ENCODE results near the gene SYTL1. TPM values are rescaled to one million over a fixed set of nuclear protein-coding genes. Genes with fewer than 3 reads are reported as not detected.

Gene SYTL1
- total RNA-seq, 1 donor from 2014 or later = 56.2 TPM

- H3K4me1 ChIP-seq = peaks cover 38% of the 10 kb centered on the region
- no peak overlapping the region for H3K4me3 ChIP-seq
- no peak for DNase-seq (ENCODE audit: extremely low spot score in 2 of 2)
- intact Hi-C loops (cut with DNase I) = no loop called here
- TF ChIP-seq CTCF (IDR thresholded peaks at IDR 0.05) = no peak
- no peak for TF ChIP-seq POLR2A (IDR thresholded peaks at IDR 0.05)
- TF ChIP-seq POLR2AphosphoS5 (IDR thresholded peaks at IDR 0.05; ENCODE audit: insufficient read depth in 1 of 2, low read depth in 1 of 2) = no peak
- peaks cover 0 to 50% of the 10 kb centered on the region in 2 donors for H3K36me3 ChIP-seq
- H3K27me3 ChIP-seq = no peaks in the 10 kb centered on the region
- no peak overlapping the region for H3K27ac ChIP-seq
- no peaks in the 10 kb centered on the region for H3K9me3 ChIP-seq
Measured at GRCh38 chr1:27353629-27354028, 11.8 kb downstream of the SYTL1 start.

GRCh38 chr1:27355683-27356082, 13.9 kb downstream of the SYTL1 start:
- Histone ChIP-seq H3K27me3 (no peaks in the 10 kb centered on the region), H3K36me3 (peaks cover 0 to 69% of the 10 kb centered on the region in 2 donors), H3K9me3 (no peaks in the 10 kb centered on the region), H3K4me1 (peaks cover 17% of the 10 kb centered on the region), H3K27ac (no peak overlapping the region), H3K4me3 (no peak overlapping the region)
- TF ChIP-seq POLR2AphosphoS5 (IDR thresholded peaks at IDR 0.05; ENCODE audit: insufficient read depth in 1 of 2, low read depth in 1 of 2) (no peak), CTCF (IDR thresholded peaks at IDR 0.05) (no peak), POLR2A (IDR thresholded peaks at IDR 0.05) (no peak)
- intact Hi-C loops (cut with DNase I) = loop anchor here (2.0 kb wide), 1 partner anchor 39 kb away; no protein-coding TSS in a partner anchor
- no peak for DNase-seq (ENCODE audit: extremely low spot score in 2 of 2)

- intact Hi-C loops (cut with DNase I) = loop anchor here (2.0 kb wide), 1 partner anchor 39 kb away; no protein-coding TSS in a partner anchor
- peaks cover 0 to 75% of the 10 kb centered on the region in 2 donors for H3K36me3 ChIP-seq
Measured at GRCh38 chr1:27356277-27356618, 14.4 kb downstream of the SYTL1 start.

GRCh38 chr1:27356619-27357280, 14.9 kb downstream of the SYTL1 start:
- Histone ChIP-seq H3K4me3 (no peak overlapping the region), H3K4me1 (peaks cover 12% of the 10 kb centered on the region), H3K9me3 (no peaks in the 10 kb centered on the region), H3K27ac (peak overlapping the region; percentile 42), H3K36me3 (peaks cover 0 to 80% of the 10 kb centered on the region in 2 donors), H3K27me3 (no peaks in the 10 kb centered on the region)
- DNase-seq (ENCODE audit: extremely low spot score in 2 of 2) = no peak
- TF ChIP-seq POLR2AphosphoS5 (IDR thresholded peaks at IDR 0.05; ENCODE audit: insufficient read depth in 1 of 2, low read depth in 1 of 2) (no peak), CTCF (IDR thresholded peaks at IDR 0.05) (no peak), POLR2A (IDR thresholded peaks at IDR 0.05) (no peak)
- intact Hi-C loops (cut with DNase I) = loop anchor here (2.0 kb wide), 1 partner anchor 38 kb away; no protein-coding TSS in a partner anchor

More at GRCh38 chr1:27356277-27356618, 14.4 kb downstream of the SYTL1 start:
- no peak for TF ChIP-seq POLR2A (IDR thresholded peaks at IDR 0.05)
- no peak for TF ChIP-seq POLR2AphosphoS5 (IDR thresholded peaks at IDR 0.05; ENCODE audit: insufficient read depth in 1 of 2, low read depth in 1 of 2)
- TF ChIP-seq CTCF (IDR thresholded peaks at IDR 0.05) = no peak
- Histone ChIP-seq H3K4me3 (no peak overlapping the region), H3K27me3 (no peaks in the 10 kb centered on the region), H3K9me3 (no peaks in the 10 kb centered on the region), H3K4me1 (peaks cover 12% of the 10 kb centered on the region), H3K27ac (no peak overlapping the region)
- DNase-seq (ENCODE audit: extremely low spot score in 2 of 2) = no peak
